ENCODE results near the gene LPP. TPM values are rescaled to one million over a fixed set of nuclear protein-coding genes. Genes with fewer than 3 reads are reported as not detected.

LPP gene
- total and polyA plus RNA-seq, 10 of the 15 experiments (the other 5 are each of a cell fraction or from before 2014, with no cell fraction given), result under 0.01 to 0.62 (median 0.03) TPM

- Histone ChIP-seq H3K9ac (ENCODE audit: control insufficient read depth, insufficient read depth, low read length) (no peak overlapping the region), H3K36me3 (ENCODE audit: control insufficient read depth in 2 of 2, insufficient read depth in 2 of 2, low read length in 1 of 2) (no peaks in the 10 kb centered on the region), H3K4me1 (ENCODE audit: control insufficient read depth, insufficient read depth, low read length) (no peaks in the 10 kb centered on the region), H3K27ac (ENCODE audit: control insufficient read depth, insufficient read depth) (no peak overlapping the region), H4K20me1 (ENCODE audit: control insufficient read depth, insufficient read depth) (no peaks in the 10 kb centered on the region), H2AFZ (ENCODE audit: control insufficient read depth, low read depth, low read length) (no peak overlapping the region), H3K4me3 (no peak overlapping the region), H3K4me2 (ENCODE audit: control insufficient read depth, insufficient read depth) (no peak overlapping the region), H3K27me3 (replicated peaks in 1 of 2; ENCODE audit: control insufficient read depth in 2 of 2, insufficient read depth in 2 of 2, low read length in 1 of 2) (no peaks in the 10 kb centered on the region), H3K79me2 (ENCODE audit: control insufficient read depth, insufficient read depth, low read length) (no peaks in the 10 kb centered on the region), H3K9me3 (replicated peaks; ENCODE audit: control insufficient read depth, insufficient read depth, low read length) (no peaks in the 10 kb centered on the region)
- ChIA-PET SMC1A (ENCODE audit: uncharacterized antibody, unreplicated experiment) (interaction anchor here (0.7 to 1.0 kb wide), 2 partner anchors 68 to 490 kb away, joined by 4 to 5 read pairs; no protein-coding TSS in a partner anchor), RAD21 (ENCODE audit: unreplicated experiment) (no interaction called here), POLR2A (no interaction called here), CTCF (no interaction called here)
- BruUV-seq (replicated peaks), result no TSS peak
- TF ChIP-seq RFX5 (IDR thresholded peaks at IDR 0.05; ENCODE audit: low read depth, low read length) (no peak), IKZF2 (IDR thresholded peaks at IDR 0.05) (no peak), CBX3 (IDR thresholded peaks at IDR 0.05; ENCODE audit: borderline replicate concordance, low read depth) (no peak), KLF5 (IDR thresholded peaks at IDR 0.05; ENCODE audit: partially characterized antibody) (no peak), SRF (IDR thresholded peaks at IDR 0.05; ENCODE audit: low read depth in 2 of 2, low read length in 2 of 2) (no peak), IRF5 (IDR thresholded peaks at IDR 0.05; ENCODE audit: borderline replicate concordance) (no peak), EGR1 (IDR thresholded peaks at IDR 0.05; ENCODE audit: borderline replicate concordance in 1 of 2, low read depth in 2 of 2, low read length in 2 of 2) (no peak)
- DNase-seq (ENCODE audit: low read depth, low spot score) (no peak), FAIRE-seq (no peak), ATAC-seq (no peak)
- WGBS (ENCODE audit: insufficient coverage, insufficient replicate concordance, low lambda C conversion rate, missing lambda C conversion rate), result 60% methylated on average over 5 of the region's 5 CpGs
- in situ Hi-C loops (cut with MboI) (no loop called here), intact Hi-C loops (cut with micrococcal nuclease; ENCODE audit: unreplicated experiment) (no loop called here)
Observed at GRCh38 chr3:188230962-188231361, 77.0 kb downstream of the LPP start.

All from GM12878 (cell line).